Measurements from ENCODE around the gene PRPF18.

PRPF18 gene

GRCh38 chr10:13559124-13559700, 27.6 kb upstream of the PRPF18 start:
- H3K23ac ChIP-seq (ENCODE audit: low read length) = no peak overlapping the region
- no peaks in the 10 kb centered on the region for H3K4me1 ChIP-seq (ENCODE audit: control insufficient read depth, low read depth, low read length)
- no peak overlapping the region for H3K27ac ChIP-seq (ENCODE audit: low read depth, low read length)
- no peak overlapping the region for H3K4me2 ChIP-seq (ENCODE audit: low read length)
- no peak overlapping the region for H3K56ac ChIP-seq (ENCODE audit: low read length)
- DNase-seq = no peak
- no peak overlapping the region for H4K5ac ChIP-seq (ENCODE audit: low read length)
- no peak overlapping the region for H3K18ac ChIP-seq (ENCODE audit: low read length)
- no CpG with 5 or more reads among the region's 2 CpGs for WGBS (ENCODE audit: extremely low coverage, insufficient coverage, low lambda C conversion rate)
- no peaks in the 10 kb centered on the region for H3K27me3 ChIP-seq (ENCODE audit: insufficient read depth, low read length, poor library complexity)
- no peak overlapping the region for H3K4ac ChIP-seq (ENCODE audit: low read depth, low read length)
- H3K79me2 ChIP-seq (ENCODE audit: control insufficient read depth, insufficient read depth, low read length) = no peaks in the 10 kb centered on the region
- no peak overlapping the region for H2BK15ac ChIP-seq (replicated peaks; ENCODE audit: low read depth)
- H3K79me1 ChIP-seq (ENCODE audit: low read length) = no peaks in the 10 kb centered on the region
- H3K9ac ChIP-seq (ENCODE audit: low read length) = no peak overlapping the region
- no peak overlapping the region for H4K8ac ChIP-seq (ENCODE audit: low read depth, low read length)
- no peak overlapping the region for H2BK5ac ChIP-seq (ENCODE audit: low read length)
- H2BK120ac ChIP-seq (ENCODE audit: low read depth, low read length) = no peak overlapping the region
- H3K36me3 ChIP-seq (ENCODE audit: control insufficient read depth, insufficient read depth, low read length) = no peaks in the 10 kb centered on the region
- no peak overlapping the region for H2AK5ac ChIP-seq (ENCODE audit: low read length)
- no peak overlapping the region for H3K4me3 ChIP-seq (ENCODE audit: low read length)

- no peak overlapping the region for H2AK5ac ChIP-seq (ENCODE audit: low read length)
- H2BK15ac ChIP-seq (replicated peaks; ENCODE audit: low read depth) = no peak overlapping the region
- H2BK5ac ChIP-seq (ENCODE audit: low read length) = no peak overlapping the region
- no peak overlapping the region for H3K4ac ChIP-seq (ENCODE audit: low read depth, low read length)
- no peak for DNase-seq
- H3K4me1 ChIP-seq (ENCODE audit: control insufficient read depth, low read depth, low read length) = no peaks in the 10 kb centered on the region
- no peak overlapping the region for H3K56ac ChIP-seq (ENCODE audit: low read length)
- H3K4me3 ChIP-seq (ENCODE audit: low read length) = no peak overlapping the region
- no peaks in the 10 kb centered on the region for H3K79me1 ChIP-seq (ENCODE audit: low read length)
- H3K36me3 ChIP-seq (ENCODE audit: control insufficient read depth, insufficient read depth, low read length) = no peaks in the 10 kb centered on the region
- H3K18ac ChIP-seq (ENCODE audit: low read length) = no peak overlapping the region
- no peak overlapping the region for H3K4me2 ChIP-seq (ENCODE audit: low read length)
- no peak overlapping the region for H2BK120ac ChIP-seq (ENCODE audit: low read depth, low read length)
- no peak overlapping the region for H3K9ac ChIP-seq (ENCODE audit: low read length)
- H4K8ac ChIP-seq (ENCODE audit: low read depth, low read length) = no peak overlapping the region
- no peaks in the 10 kb centered on the region for H3K79me2 ChIP-seq (ENCODE audit: control insufficient read depth, insufficient read depth, low read length)
- H3K23ac ChIP-seq (ENCODE audit: low read length) = no peak overlapping the region
- no peaks in the 10 kb centered on the region for H3K27me3 ChIP-seq (ENCODE audit: insufficient read depth, low read length, poor library complexity)
- H3K27ac ChIP-seq (ENCODE audit: low read depth, low read length) = no peak overlapping the region
- H4K5ac ChIP-seq (ENCODE audit: low read length) = no peak overlapping the region
Measured at GRCh38 chr10:13560597-13560996, 26.2 kb upstream of the PRPF18 start.

DNA sequence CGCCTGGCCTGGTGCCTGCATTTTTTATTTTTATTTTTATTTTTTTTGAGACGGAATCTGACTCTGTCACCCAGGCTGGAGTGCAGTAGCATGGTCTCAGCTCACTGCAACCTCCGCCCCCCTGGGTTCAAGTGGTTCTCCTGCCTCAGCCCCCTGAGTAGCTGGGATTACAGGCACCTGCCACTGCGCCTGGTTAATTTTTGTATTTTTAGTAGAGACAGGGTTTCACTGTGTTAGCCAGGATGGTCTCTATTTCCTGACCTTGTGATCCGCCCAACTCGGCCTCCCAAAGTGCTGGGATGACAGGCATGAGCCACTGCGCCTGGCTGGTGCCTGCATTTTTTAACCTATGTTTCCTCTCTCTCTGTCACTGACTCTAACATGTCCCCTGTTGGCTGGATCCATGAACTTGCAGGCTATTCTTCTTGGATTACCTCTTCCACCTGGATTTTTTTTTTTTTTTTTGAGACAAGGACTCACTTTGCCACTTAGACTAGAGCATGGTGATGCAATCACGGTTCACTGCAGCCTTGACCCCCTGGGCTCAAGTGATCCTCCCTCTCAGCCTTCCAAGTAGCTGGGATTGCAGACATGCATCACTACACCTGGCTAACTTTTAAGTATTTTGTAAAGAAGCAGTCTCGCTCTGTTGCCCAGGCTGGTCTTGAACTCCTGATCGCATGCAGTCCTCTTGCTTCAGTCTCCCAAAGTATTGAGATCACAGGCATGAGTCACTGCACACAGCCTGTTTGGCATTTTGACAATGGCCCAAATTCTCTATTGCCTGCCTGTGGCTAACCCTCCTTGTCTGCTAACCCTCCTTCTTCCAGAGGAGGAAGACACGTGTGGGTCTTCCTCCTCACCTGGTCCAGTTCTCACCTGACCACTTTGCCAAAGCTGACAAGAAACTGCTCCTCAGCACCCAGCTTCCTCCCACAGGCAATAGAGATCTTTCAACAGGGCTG, 23.0 kb upstream of the PRPF18 start:
- H3K27me3 ChIP-seq (ENCODE audit: insufficient read depth, low read length, poor library complexity) = no peaks in the 10 kb centered on the region
- no peak for DNase-seq
- no peak overlapping the region for H3K4me3 ChIP-seq (ENCODE audit: low read length)
- no peak overlapping the region for H2BK120ac ChIP-seq (ENCODE audit: low read depth, low read length)
- no peak overlapping the region for H2AK5ac ChIP-seq (ENCODE audit: low read length)
- no peak overlapping the region for H3K56ac ChIP-seq (ENCODE audit: low read length)
- no peak overlapping the region for H3K4ac ChIP-seq (ENCODE audit: low read depth, low read length)
- no peaks in the 10 kb centered on the region for H3K36me3 ChIP-seq (ENCODE audit: control insufficient read depth, insufficient read depth, low read length)
- no peak overlapping the region for H3K27ac ChIP-seq (ENCODE audit: low read depth, low read length)
- no peak overlapping the region for H2BK5ac ChIP-seq (ENCODE audit: low read length)
- WGBS (ENCODE audit: extremely low coverage, insufficient coverage, low lambda C conversion rate) = no CpG with 5 or more reads among the region's 11 CpGs
- H4K8ac ChIP-seq (ENCODE audit: low read depth, low read length) = no peak overlapping the region
- no peaks in the 10 kb centered on the region for H3K79me2 ChIP-seq (ENCODE audit: control insufficient read depth, insufficient read depth, low read length)
- H4K5ac ChIP-seq (ENCODE audit: low read length) = no peak overlapping the region
- H3K4me1 ChIP-seq (ENCODE audit: control insufficient read depth, low read depth, low read length) = no peaks in the 10 kb centered on the region
- H2BK15ac ChIP-seq (replicated peaks; ENCODE audit: low read depth) = no peak overlapping the region
- no peak overlapping the region for H3K23ac ChIP-seq (ENCODE audit: low read length)
- no peak overlapping the region for H3K9ac ChIP-seq (ENCODE audit: low read length)
- H3K79me1 ChIP-seq (ENCODE audit: low read length) = no peaks in the 10 kb centered on the region
- no peak overlapping the region for H3K18ac ChIP-seq (ENCODE audit: low read length)
- H3K4me2 ChIP-seq (ENCODE audit: low read length) = no peak overlapping the region

- WGBS (ENCODE audit: extremely low coverage, insufficient coverage, low lambda C conversion rate) = no CpG with 5 or more reads among the region's 3 CpGs
- no peak overlapping the region for H3K27ac ChIP-seq (ENCODE audit: low read depth, low read length)
- H3K27me3 ChIP-seq (ENCODE audit: insufficient read depth, low read length, poor library complexity) = no peaks in the 10 kb centered on the region
- H3K56ac ChIP-seq (ENCODE audit: low read length) = no peak overlapping the region
- no peak overlapping the region for H3K9ac ChIP-seq (ENCODE audit: low read length)
- no peak overlapping the region for H3K4ac ChIP-seq (ENCODE audit: low read depth, low read length)
- no peak overlapping the region for H2BK5ac ChIP-seq (ENCODE audit: low read length)
- no peak overlapping the region for H4K5ac ChIP-seq (ENCODE audit: low read length)
- no peak overlapping the region for H4K8ac ChIP-seq (ENCODE audit: low read depth, low read length)
- no peak overlapping the region for H3K4me2 ChIP-seq (ENCODE audit: low read length)
- no peak overlapping the region for H2BK15ac ChIP-seq (replicated peaks; ENCODE audit: low read depth)
- no peak overlapping the region for H3K18ac ChIP-seq (ENCODE audit: low read length)
- no peak overlapping the region for H3K4me3 ChIP-seq (ENCODE audit: low read length)
- H2BK120ac ChIP-seq (ENCODE audit: low read depth, low read length) = no peak overlapping the region
- no peaks in the 10 kb centered on the region for H3K4me1 ChIP-seq (ENCODE audit: control insufficient read depth, low read depth, low read length)
- no peak overlapping the region for H2AK5ac ChIP-seq (ENCODE audit: low read length)
- H3K79me2 ChIP-seq (ENCODE audit: control insufficient read depth, insufficient read depth, low read length) = no peaks in the 10 kb centered on the region
- no peaks in the 10 kb centered on the region for H3K79me1 ChIP-seq (ENCODE audit: low read length)
- DNase-seq = peak; percentile 2
- no peak overlapping the region for H3K23ac ChIP-seq (ENCODE audit: low read length)
- H3K36me3 ChIP-seq (ENCODE audit: control insufficient read depth, insufficient read depth, low read length) = no peaks in the 10 kb centered on the region
Measured at GRCh38 chr10:13564576-13564975, 22.2 kb upstream of the PRPF18 start.

- no peak overlapping the region for H2BK120ac ChIP-seq (ENCODE audit: low read depth, low read length)
- no peak overlapping the region for H2BK15ac ChIP-seq (replicated peaks; ENCODE audit: low read depth)
- H4K8ac ChIP-seq (ENCODE audit: low read depth, low read length) = no peak overlapping the region
Measured at GRCh38 chr10:13567030-13567429, 19.7 kb upstream of the PRPF18 start.

More at GRCh38 chr10:13567030-13567429, 19.7 kb upstream of the PRPF18 start:
- H3K4me1 ChIP-seq (ENCODE audit: control insufficient read depth, low read depth, low read length) = no peaks in the 10 kb centered on the region
- H3K27me3 ChIP-seq (ENCODE audit: insufficient read depth, low read length, poor library complexity) = no peaks in the 10 kb centered on the region
- no peaks in the 10 kb centered on the region for H3K79me2 ChIP-seq (ENCODE audit: control insufficient read depth, insufficient read depth, low read length)
- H3K27ac ChIP-seq (ENCODE audit: low read depth, low read length) = no peak overlapping the region
- no peak overlapping the region for H3K9ac ChIP-seq (ENCODE audit: low read length)
- no peaks in the 10 kb centered on the region for H3K36me3 ChIP-seq (ENCODE audit: control insufficient read depth, insufficient read depth, low read length)
- no peak overlapping the region for H3K56ac ChIP-seq (ENCODE audit: low read length)
- H2AK5ac ChIP-seq (ENCODE audit: low read length) = no peak overlapping the region
- no peak overlapping the region for H2BK5ac ChIP-seq (ENCODE audit: low read length)
- no peak for DNase-seq
- H3K23ac ChIP-seq (ENCODE audit: low read length) = no peak overlapping the region
- no peak overlapping the region for H3K18ac ChIP-seq (ENCODE audit: low read length)
- no peak overlapping the region for H3K4ac ChIP-seq (ENCODE audit: low read depth, low read length)
- H3K4me2 ChIP-seq (ENCODE audit: low read length) = no peak overlapping the region
- no peaks in the 10 kb centered on the region for H3K79me1 ChIP-seq (ENCODE audit: low read length)
- H4K5ac ChIP-seq (ENCODE audit: low read length) = no peak overlapping the region
- H3K4me3 ChIP-seq (ENCODE audit: low read length) = no peak overlapping the region
- no CpG with 5 or more reads among the region's 1 CpG for WGBS (ENCODE audit: extremely low coverage, insufficient coverage, low lambda C conversion rate)
